ENCODE data around the gene F11. TPM values are rescaled to one million over a fixed set of nuclear protein-coding genes. Genes with fewer than 3 reads are reported as not detected.
"Not testable (repeated sequence)": the region's sequence is repeated elsewhere in the genome, so short reads cannot be mapped to it uniquely, and the experiment has no call there.

The F11 gene
- total RNA-seq, 2 experiments from 2014 or later: not detected

DNA sequence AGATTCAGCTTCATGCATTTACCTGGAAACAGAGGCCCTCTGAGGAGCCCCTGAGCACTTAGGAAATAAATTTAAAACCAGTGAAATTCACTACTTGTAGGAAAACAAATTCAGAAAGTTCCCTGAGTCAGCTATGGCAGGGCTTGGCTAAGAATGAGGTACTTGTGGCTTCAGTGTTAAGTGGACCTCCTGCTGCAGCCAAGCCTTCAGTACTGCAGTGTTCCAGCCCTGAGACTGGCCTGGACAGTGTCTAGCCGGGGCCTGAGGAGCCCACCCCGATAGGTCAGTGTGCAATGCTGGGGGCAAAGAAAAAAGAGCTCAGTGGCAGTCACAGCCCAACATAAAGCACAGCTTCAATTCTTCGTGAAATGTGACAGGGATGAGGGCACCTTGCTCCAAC is 41.9 kb downstream of the F11 start:
- no peak overlapping the region for H3K4me3 Mint-ChIP-seq
- POLR2A ChIA-PET: no interaction called here
- H3K9me3 Mint-ChIP-seq (ENCODE audit: low read depth): no peaks in the 10 kb centered on the region
- intact Hi-C loops (cut with DNase I, micrococcal nuclease): no loop called here
- no peak for ATAC-seq
- peaks cover 14% of the 10 kb centered on the region for H3K27me3 Mint-ChIP-seq
- no peak overlapping the region for H3K27ac Mint-ChIP-seq
- DNase-seq: no peak
- no peaks in the 10 kb centered on the region for H3K36me3 Mint-ChIP-seq (ENCODE audit: low read depth)
- CTCF ChIA-PET: no interaction called here
- no peaks in the 10 kb centered on the region for H3K4me1 Mint-ChIP-seq

- DNase-seq (no peak), ATAC-seq (no peak)
- intact Hi-C loops (cut with DNase I, micrococcal nuclease): no loop called here
- Mint-ChIP-seq H3K4me1 (no peaks in the 10 kb centered on the region), H3K9me3 (ENCODE audit: low read depth) (no peaks in the 10 kb centered on the region), H3K27me3 (no peaks in the 10 kb centered on the region), H3K4me3 (no peak overlapping the region), H3K36me3 (ENCODE audit: low read depth) (no peaks in the 10 kb centered on the region), H3K27ac (no peak overlapping the region)
- ChIA-PET POLR2A (no interaction called here), CTCF (no interaction called here)
Observed at GRCh38 chr4:186318481-186318880, 52.5 kb downstream of the F11 start.

- H3K9me3 Mint-ChIP-seq (ENCODE audit: low read depth); H3K27ac Mint-ChIP-seq; H3K4me1 Mint-ChIP-seq; DNase-seq; ATAC-seq; intact Hi-C loops (cut with DNase I, micrococcal nuclease); CTCF ChIA-PET; POLR2A ChIA-PET; H3K27me3 Mint-ChIP-seq; H3K4me3 Mint-ChIP-seq; H3K36me3 Mint-ChIP-seq (ENCODE audit: low read depth): not testable (repeated sequence)
Observed at GRCh38 chr4:186324660-186325059, 58.7 kb downstream of the F11 start.

DNA sequence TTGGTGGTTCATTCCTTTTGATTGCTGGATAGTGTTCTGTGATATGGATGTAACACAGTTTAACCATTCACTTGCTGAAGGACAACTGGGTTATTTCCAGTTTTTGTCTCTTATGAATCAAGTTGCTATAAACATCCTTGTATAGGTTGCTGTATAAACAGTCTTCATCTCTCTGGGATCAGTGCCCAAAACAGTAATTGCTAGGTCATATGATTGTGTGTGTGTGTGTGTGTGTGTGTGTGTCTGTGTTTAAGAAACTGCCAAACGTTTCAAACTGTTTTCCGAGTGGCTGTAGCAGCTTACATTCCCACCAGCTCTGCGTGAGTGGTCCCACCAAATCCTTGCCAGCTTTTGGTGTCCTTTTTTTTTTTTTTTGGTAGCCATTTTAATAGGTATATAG is 60.4 kb downstream of the F11 start:
- DNase-seq: no peak
- Mint-ChIP-seq H3K9me3 (ENCODE audit: low read depth) (peaks cover 4% of the 10 kb centered on the region), H3K4me3 (no peak overlapping the region), H3K4me1 (no peaks in the 10 kb centered on the region), H3K36me3 (ENCODE audit: low read depth) (no peaks in the 10 kb centered on the region), H3K27ac (no peak overlapping the region), H3K27me3 (no peaks in the 10 kb centered on the region)
- CTCF ChIA-PET: interaction anchor here (0.6 kb wide), 1 partner anchor 10 kb away, joined by 3 read pairs; no protein-coding TSS in a partner anchor
- intact Hi-C loops (cut with DNase I, micrococcal nuclease): no loop called here
- POLR2A ChIA-PET: no interaction called here
- no peak for ATAC-seq

DNA sequence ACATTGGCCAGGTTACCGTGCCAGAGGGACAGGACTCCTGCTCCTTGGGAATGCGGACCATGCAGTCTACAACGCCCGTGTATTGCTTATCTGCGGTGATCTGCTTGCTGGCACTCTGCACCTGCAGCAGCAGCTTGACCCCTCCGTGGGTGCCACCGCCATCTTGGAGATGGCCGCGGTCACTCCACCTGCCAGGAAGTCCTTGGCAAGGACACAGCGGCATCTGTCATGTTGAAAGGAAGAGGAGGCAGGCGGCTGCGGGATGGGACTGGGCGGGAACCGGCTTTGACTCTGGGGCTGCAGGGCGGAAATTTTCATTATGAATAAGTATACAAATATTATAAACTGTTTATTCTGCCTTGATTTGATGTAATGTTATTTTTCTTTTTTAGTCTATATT is 63.4 kb downstream of the F11 start:
- peaks cover 15% of the 10 kb centered on the region for H3K9me3 Mint-ChIP-seq (ENCODE audit: low read depth)
- no peak overlapping the region for H3K27ac Mint-ChIP-seq
- DNase-seq: no peak
- no peaks in the 10 kb centered on the region for H3K27me3 Mint-ChIP-seq
- no peak overlapping the region for H3K4me3 Mint-ChIP-seq
- ChIA-PET POLR2A (no interaction called here), CTCF (no interaction called here)
- intact Hi-C loops (cut with DNase I, micrococcal nuclease): no loop called here
- H3K4me1 Mint-ChIP-seq: no peaks in the 10 kb centered on the region
- ATAC-seq: no peak
- no peaks in the 10 kb centered on the region for H3K36me3 Mint-ChIP-seq (ENCODE audit: low read depth)

- ATAC-seq (no peak), DNase-seq (no peak)
- Mint-ChIP-seq H3K4me3 (no peak overlapping the region), H3K36me3 (ENCODE audit: low read depth) (no peaks in the 10 kb centered on the region), H3K27me3 (no peaks in the 10 kb centered on the region), H3K27ac (no peak overlapping the region), H3K4me1 (no peaks in the 10 kb centered on the region), H3K9me3 (ENCODE audit: low read depth) (peaks cover 13% of the 10 kb centered on the region)
- CTCF ChIA-PET: no interaction called here
- POLR2A ChIA-PET: no interaction called here
- intact Hi-C loops (cut with DNase I, micrococcal nuclease): no loop called here
Observed at GRCh38 chr4:186330368-186330767, 64.4 kb downstream of the F11 start.

- Mint-ChIP-seq H3K27ac (no peak overlapping the region), H3K9me3 (ENCODE audit: low read depth) (peaks cover 11% of the 10 kb centered on the region), H3K36me3 (ENCODE audit: low read depth) (no peaks in the 10 kb centered on the region), H3K4me3 (no peak overlapping the region), H3K27me3 (no peaks in the 10 kb centered on the region), H3K4me1 (no peaks in the 10 kb centered on the region)
- POLR2A ChIA-PET: no interaction called here
- CTCF ChIA-PET: no interaction called here
- DNase-seq: no peak
- intact Hi-C loops (cut with DNase I, micrococcal nuclease): no loop called here
- no peak for ATAC-seq
Observed at GRCh38 chr4:186335793-186336192, 69.8 kb downstream of the F11 start.

Other genes starting within 250 kb of the F11 start
- not detected for gene TLR3, start 197.0 kb upstream of the F11 start, total RNA-seq
- gene FAM149A, start 161.5 kb upstream of the F11 start, total RNA-seq: under 1 TPM; 0.44 to 0.59 TPM
- 1 to 10 TPM; 4.1 to 4.5 TPM for gene CYP4V2, start 74.6 kb upstream of the F11 start, total RNA-seq
- gene KLKB1, start 38.7 kb upstream of the F11 start, total RNA-seq: not detected